ENCODE data around the gene SRGAP1.

- TF ChIP-seq EZH2 (IDR thresholded peaks at IDR 0.05; ENCODE audit: borderline replicate concordance, low read length), result no peak
- TF ChIP-seq CTCF (IDR thresholded peaks at IDR 0.05; ENCODE audit: low read length), result no peak
Observed at GRCh38 chr12:64110864-64111263, 266.4 kb downstream of the SRGAP1 start.

All from OCI-LY1 (cell line).